ENCODE data around the gene PIP5KL1. TPM values are rescaled to one million over a fixed set of nuclear protein-coding genes. Genes with fewer than 3 reads are reported as not detected.

Gene PIP5KL1
- total RNA-seq, 4 donors from 2014 or later, result 4.6 TPM; not detected in 3

GRCh38 chr9:127973169-127974000 lies 42.8 kb upstream of the PIP5KL1 start:
- Histone ChIP-seq H3K9me3 (no peaks in the 10 kb centered on the region), H3K36me3 (no peaks in the 10 kb centered on the region), H3K4me3 (no peak overlapping the region), H3K4me1 (peaks cover 87 to 100% (median 100%) of the 10 kb centered on the region in 4 donors), H3K27me3 (no peaks in the 10 kb centered on the region), H3K27ac (peak overlapping the region; percentile 94 to 98 (median 98))
- in situ Hi-C loops (cut with MboI; ENCODE audit: low pct_ligation_motif_present in 1 of 4, low pct_unique_long_range_greater_than_20kb in 1 of 4, low sequenced_read_pairs in 3 of 4), result loop anchor here in 1 of 4 donors (25.0 kb wide), 1 partner anchor 139 kb away; no protein-coding TSS in a partner anchor
- peak in 2 of 3 donors; percentile 28 to 32 for TF ChIP-seq POLR2AphosphoS5 (IDR thresholded peaks at IDR 0.05)
- peak in 2 of 5 experiments; percentile 22 to 32 for TF ChIP-seq CTCF (IDR thresholded peaks at IDR 0.05)
- TF ChIP-seq POLR2A (IDR thresholded peaks at IDR 0.05), result no peak
- no peak for TF ChIP-seq EP300 (IDR thresholded peaks at IDR 0.05; ENCODE audit: low read depth)
- 54% methylated on average over 14 of the region's 17 CpGs; no CpG with 5 or more reads in 1 of the 2 donors for WGBS, 2 donors (ENCODE audit: low coverage in 1 of 2)
- DNase-seq, result peak; percentile 26
- intact Hi-C loops (cut with DNase I; ENCODE audit: low total_unique reads), result no loop called here

- Histone ChIP-seq H3K4me3 (peak overlapping the region in 1 of 4 donors; percentile 20), H3K36me3 (no peaks in the 10 kb centered on the region), H3K27ac (peak overlapping the region; percentile 94 to 98 (median 98)), H3K4me1 (peaks cover 95 to 100% (median 100%) of the 10 kb centered on the region in 4 donors), H3K9me3 (no peaks in the 10 kb centered on the region), H3K27me3 (no peaks in the 10 kb centered on the region)
- no peak for TF ChIP-seq POLR2AphosphoS5 (IDR thresholded peaks at IDR 0.05)
- TF ChIP-seq EP300 (IDR thresholded peaks at IDR 0.05; ENCODE audit: low read depth), result no peak
- TF ChIP-seq CTCF (IDR thresholded peaks at IDR 0.05), result no peak
- no peak for TF ChIP-seq POLR2A (IDR thresholded peaks at IDR 0.05)
- DNase-seq, result no peak
- intact Hi-C loops (cut with DNase I; ENCODE audit: low total_unique reads), result no loop called here
- WGBS, 2 donors (ENCODE audit: low coverage in 1 of 2), result 66% methylated on average over 12 of the region's 12 CpGs; no CpG with 5 or more reads in 1 of the 2 donors
- in situ Hi-C loops (cut with MboI; ENCODE audit: low pct_ligation_motif_present in 1 of 4, low pct_unique_long_range_greater_than_20kb in 1 of 4, low sequenced_read_pairs in 3 of 4), result loop anchor here in 1 of 4 donors (25.0 kb wide), 1 partner anchor 140 kb away; no protein-coding TSS in a partner anchor
Observed at GRCh38 chr9:127972236-127972871, 41.8 kb upstream of the PIP5KL1 start.

- no peak for DNase-seq
- H3K4me3 ChIP-seq, result peak overlapping the region in 1 of 4 donors; percentile 20
- TF ChIP-seq EP300 (IDR thresholded peaks at IDR 0.05; ENCODE audit: low read depth) (no peak), POLR2AphosphoS5 (IDR thresholded peaks at IDR 0.05) (no peak), POLR2A (IDR thresholded peaks at IDR 0.05) (no peak), CTCF (IDR thresholded peaks at IDR 0.05) (no peak)
- intact Hi-C loops (cut with DNase I; ENCODE audit: low total_unique reads), result no loop called here
- H3K36me3 ChIP-seq, result no peaks in the 10 kb centered on the region
- H3K9me3 ChIP-seq, result no peaks in the 10 kb centered on the region
- H3K27ac ChIP-seq, result peak overlapping the region; percentile 94 to 98 (median 98)
- peaks cover 96 to 100% (median 100%) of the 10 kb centered on the region in 4 donors for H3K4me1 ChIP-seq
- H3K27me3 ChIP-seq, result no peaks in the 10 kb centered on the region
- in situ Hi-C loops (cut with MboI; ENCODE audit: low pct_ligation_motif_present in 1 of 4, low pct_unique_long_range_greater_than_20kb in 1 of 4, low sequenced_read_pairs in 3 of 4), result loop anchor here in 1 of 4 donors (25.0 kb wide), 1 partner anchor 141 kb away; no protein-coding TSS in a partner anchor
- WGBS, 2 donors (ENCODE audit: low coverage in 1 of 2), result 28 to 37% methylated on average over 6 to 17 of the region's 20 CpGs
Observed at GRCh38 chr9:127971357-127972235, 41.0 kb upstream of the PIP5KL1 start.
